Pancreas (tissue), 10 donors: Measurements from ENCODE around the gene RBM6. TPM values are rescaled to one million over a fixed set of nuclear protein-coding genes. Genes with fewer than 3 reads are reported as not detected.
"Not testable (repeated sequence)": the region's sequence is repeated elsewhere in the genome, so short reads cannot be mapped to it uniquely, and the experiment has no call there.

Source experiments
- ATAC-seq, 4 donors: fragments of 200-7000 bp; cut with Tn5 transposase; one replicate each; pipeline versions ENCODE4 v1.8.0 to v1.9.1; 2020; ENCODE audit warnings: mild to moderate bottlenecking in 4 of 4, moderate library complexity in 4 of 4
- DNase-seq, 6 donors: peaks; one replicate each; pipeline ENCODE4 v3.0.0-alpha.2; 2020
- FAIRE-seq: peaks from 2 replicates; lab custom pipeline; 2012; peaks lifted over from hg19 to GRCh38; lab: Jason Lieb, UNC
- H3K27ac ChIP-seq, 4 donors: fragments of 200-600 bp; sonication (generic); 1 replicate in 3 of 4; 2 replicates in 1 of 4; pipeline versions ENCODE4 v1.5.0 to v1.8.0; 2020
- H3K27me3 ChIP-seq, 4 donors: fragments of 200-600 bp; one replicate each; pipeline ENCODE4 v1.8.0; 2021
- H3K36me3 ChIP-seq, 3 donors: fragments of 200-600 bp; sonication (generic) in 1 of 3; one replicate each; pipeline versions ENCODE4 v1.5.0 to v1.8.0; 2020 to 2021
- H3K4me1 ChIP-seq, 3 donors: fragments of 200-600 bp; one replicate each; pipeline ENCODE4 v1.8.0; 2021
- H3K4me3 ChIP-seq, 4 donors: fragments of 200-600 bp; sonication (generic) in 2 of 4; one replicate each; pipeline versions ENCODE4 v1.5.0 to v1.8.0; 2020 to 2021
- H3K9me3 ChIP-seq, 4 donors: fragments of 200-600 bp; one replicate each; pipeline ENCODE4 v1.8.0; 2021
- WGBS, 2 donors: extraction: QIAGEN DNeasy Blood & Tissue Kit; methylation state at CpG; one replicate each; pipeline ENCODE4 v1.1.7; 2013; 5-methylcytosine and 5-hydroxymethylcytosine counted together
- intact Hi-C, 3 donors: fragments of 100-400 bp; cut with DNase I; formaldehyde crosslinking; loops; one replicate each; pipeline versions ENCODE4 v1.11.1 to v1.14.2; 2022
- polyA plus RNA-seq, 2 donors: library from polyadenylated mRNA; stranded (reverse); fragments of 200-250 nt; gene quantifications; one replicate each; pipeline ENCODE4 v1.2.3, GENCODE V29; 2013
- total RNA-seq, 6 donors: library from RNA; stranded (reverse); fragmentation: NEBNext Ultra II Directional in 4 of 6; extraction: Animal tissue kit (Norgen Biotek cat#: 25700) in 4 of 6; gene quantifications; one replicate each; pipeline versions ENCODE4 v1.2.1 to v1.2.4, GENCODE V29; 2021 to 2023
- TF ChIP-seq, protein P1 (sequence below), 4 donors: fragments of 200-600 bp; sonication (generic) in 3 of 4; IDR thresholded peaks; one replicate each; pipeline versions ENCODE4 v1.5.0 to v1.8.0; 2021; ENCODE audit warnings: antibody characterized with exemption in 4 of 4
- donor health status: healthy with polysubstance abuse.
- donor health status: DM: no; HTN: no; CAD: no; lungs with moderate emphysema.
- donor health status: DM: no; HTN: no; CAD: no.
- donor health status: control.
- donor health status: control.
- donor health status: Bipolar disorder and iron deficiency.
- donor health status: DM: yes; HTN: yes; CAD: no.
- donor health status: DM: no; HTN: no; CAD: no.
- donor health status: DM: no; HTN: no; CAD: no.
- donor health status: DM: yes; HTN: yes; CAD: no.

RBM6 gene
- total and polyA plus RNA-seq, 8 donors: 24.9 to 249 (median 43.9) TPM

DNA sequence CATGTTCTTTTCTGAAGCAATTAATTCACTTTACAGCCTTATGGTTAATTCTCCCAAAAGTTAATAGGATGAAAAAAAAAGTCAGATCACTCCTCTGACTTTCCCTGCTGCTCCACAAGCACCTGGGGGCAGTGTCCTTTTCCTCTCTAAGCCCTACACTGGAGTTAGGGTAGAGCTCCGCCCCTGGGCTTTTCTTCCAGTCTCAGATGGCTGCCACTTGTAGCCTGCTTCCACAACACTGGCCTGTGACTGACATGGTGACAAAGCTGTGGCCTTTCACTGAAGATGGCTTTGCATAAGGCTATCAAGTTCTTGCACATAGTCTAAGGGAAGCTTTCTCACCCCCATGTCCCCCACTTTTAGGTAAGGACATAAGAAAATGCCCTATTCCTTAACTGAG is 9.0 kb upstream of the RBM6 start:
- no peaks in the 10 kb centered on the region for H3K36me3 ChIP-seq
- no peak overlapping the region for H3K27ac ChIP-seq
- H3K27me3 ChIP-seq: no peaks in the 10 kb centered on the region
- 81 to 82% methylated on average over 1 of the region's 1 CpG for WGBS, 2 donors
- peaks cover 0 to 7% (median 0%) of the 10 kb centered on the region in 3 donors for H3K4me1 ChIP-seq
- DNase-seq (peak in 2 of 6 donors; percentile 42 to 51), FAIRE-seq (no peak), ATAC-seq (peak in 2 of 4 donors; percentile 21 to 33)
- TF ChIP-seq, protein P1, sequence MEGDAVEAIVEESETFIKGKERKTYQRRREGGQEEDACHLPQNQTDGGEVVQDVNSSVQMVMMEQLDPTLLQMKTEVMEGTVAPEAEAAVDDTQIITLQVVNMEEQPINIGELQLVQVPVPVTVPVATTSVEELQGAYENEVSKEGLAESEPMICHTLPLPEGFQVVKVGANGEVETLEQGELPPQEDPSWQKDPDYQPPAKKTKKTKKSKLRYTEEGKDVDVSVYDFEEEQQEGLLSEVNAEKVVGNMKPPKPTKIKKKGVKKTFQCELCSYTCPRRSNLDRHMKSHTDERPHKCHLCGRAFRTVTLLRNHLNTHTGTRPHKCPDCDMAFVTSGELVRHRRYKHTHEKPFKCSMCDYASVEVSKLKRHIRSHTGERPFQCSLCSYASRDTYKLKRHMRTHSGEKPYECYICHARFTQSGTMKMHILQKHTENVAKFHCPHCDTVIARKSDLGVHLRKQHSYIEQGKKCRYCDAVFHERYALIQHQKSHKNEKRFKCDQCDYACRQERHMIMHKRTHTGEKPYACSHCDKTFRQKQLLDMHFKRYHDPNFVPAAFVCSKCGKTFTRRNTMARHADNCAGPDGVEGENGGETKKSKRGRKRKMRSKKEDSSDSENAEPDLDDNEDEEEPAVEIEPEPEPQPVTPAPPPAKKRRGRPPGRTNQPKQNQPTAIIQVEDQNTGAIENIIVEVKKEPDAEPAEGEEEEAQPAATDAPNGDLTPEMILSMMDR (IDR thresholded peaks at IDR 0.05): no peak
- intact Hi-C loops: no loop called here
- H3K4me3 ChIP-seq: no peak overlapping the region
- H3K9me3 ChIP-seq: no peaks in the 10 kb centered on the region

DNA sequence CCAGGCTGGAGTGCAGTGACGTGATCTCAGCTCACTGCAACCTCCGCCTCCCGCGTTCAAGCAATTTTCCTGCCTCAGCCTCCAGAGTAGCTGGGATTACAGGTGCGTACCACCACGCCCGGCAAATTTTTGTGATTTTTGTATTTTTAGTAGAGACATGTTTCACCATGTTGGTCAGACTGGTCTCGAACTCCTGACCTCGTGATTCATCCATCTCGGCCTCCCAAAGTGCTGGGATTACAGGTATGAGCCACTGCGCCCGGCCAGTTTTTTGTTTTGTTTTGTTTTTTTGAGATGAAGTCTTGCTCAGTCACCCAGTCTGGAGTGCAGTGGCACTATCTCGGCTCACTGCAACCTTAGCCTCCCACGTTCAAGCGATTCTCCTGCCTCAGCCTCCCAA is 7.7 kb upstream of the RBM6 start:
- ATAC-seq, intact Hi-C loops: not testable (repeated sequence)
- WGBS, 2 donors: 91% methylated on average over 15 of the region's 15 CpGs

DNA sequence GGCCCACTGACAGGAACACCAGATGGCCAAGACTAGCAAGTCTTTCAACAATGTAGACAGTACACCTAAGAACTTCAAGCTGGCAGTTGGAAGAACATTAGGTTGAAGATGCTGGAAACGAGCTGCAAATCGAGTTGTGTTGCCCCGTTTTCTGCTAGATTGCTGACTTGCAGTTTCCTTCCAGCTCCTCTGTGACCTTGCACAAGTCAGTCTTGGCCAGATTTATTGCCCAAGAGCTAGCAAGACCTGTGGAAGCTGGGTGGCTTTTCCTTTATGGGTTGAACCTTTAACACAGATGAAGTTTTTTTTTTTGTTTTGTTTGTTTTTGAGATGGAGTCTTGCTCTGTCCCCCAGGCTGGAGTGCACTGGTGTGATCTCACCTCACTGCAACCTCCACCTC is 2.9 kb upstream of the RBM6 start:
- 19 to 21% methylated on average over 3 of the region's 3 CpGs for WGBS, 2 donors
- no peaks in the 10 kb centered on the region for H3K27me3 ChIP-seq
- no peak overlapping the region for H3K4me3 ChIP-seq
- TF ChIP-seq, protein P1 (IDR thresholded peaks at IDR 0.05): no peak
- intact Hi-C loops: no loop called here
- H3K27ac ChIP-seq: no peak overlapping the region
- no peaks in the 10 kb centered on the region for H3K36me3 ChIP-seq
- no peaks in the 10 kb centered on the region for H3K9me3 ChIP-seq
- no peak for ATAC-seq
- no peak for FAIRE-seq
- peaks cover 0 to 8% (median 5%) of the 10 kb centered on the region in 3 donors for H3K4me1 ChIP-seq
- DNase-seq: no peak

More for the DNA sequence above, 7.7 kb upstream of the RBM6 start:
- H3K4me1 ChIP-seq, H3K4me3 ChIP-seq, FAIRE-seq, H3K36me3 ChIP-seq, DNase-seq, H3K27ac ChIP-seq, H3K9me3 ChIP-seq, H3K27me3 ChIP-seq: not testable (repeated sequence)

DNA sequence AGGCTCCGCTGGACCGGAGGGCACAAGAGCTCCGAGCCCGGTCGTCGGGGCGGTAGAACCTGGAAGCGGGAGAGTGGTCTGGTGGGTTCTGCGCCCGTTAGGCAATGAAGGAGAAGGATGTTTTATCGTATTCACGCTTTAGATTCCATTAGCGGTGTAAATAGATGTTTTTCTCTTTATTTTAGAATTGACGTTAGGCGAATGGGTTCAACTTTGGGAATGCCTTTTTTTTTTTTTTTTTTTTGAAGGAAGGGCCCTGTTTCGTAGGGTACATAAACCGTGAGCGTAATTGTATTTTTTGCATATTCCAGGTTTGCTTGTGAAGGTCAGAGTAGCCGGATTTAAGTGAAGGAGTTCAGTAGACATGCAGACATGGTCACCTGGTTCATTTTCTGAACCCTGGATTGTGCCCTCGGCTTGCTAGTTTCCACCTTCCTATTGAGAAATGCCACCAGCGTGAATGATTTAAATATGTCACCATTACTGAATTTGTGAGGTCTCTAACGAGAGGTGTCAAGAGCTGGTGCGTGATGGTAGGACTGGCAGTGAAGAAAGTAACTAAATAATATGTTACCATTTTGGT is 808 bp downstream of the RBM6 start:
- WGBS, 2 donors: 4% methylated on average over 23 of the region's 23 CpGs
- Histone ChIP-seq H3K4me3 (peak overlapping the region; percentile 65 to 96 (median 82)), H3K27ac (peak overlapping the region; percentile 83 to 92 (median 88)), H3K27me3 (no peaks in the 10 kb centered on the region), H3K4me1 (peaks cover 0 to 8% (median 5%) of the 10 kb centered on the region in 3 donors), H3K36me3 (no peaks in the 10 kb centered on the region), H3K9me3 (no peaks in the 10 kb centered on the region)
- DNase-seq: no peak
- TF ChIP-seq, protein P1 (IDR thresholded peaks at IDR 0.05): no peak
- FAIRE-seq: no peak
- intact Hi-C loops: no loop called here
- no peak for ATAC-seq

DNA sequence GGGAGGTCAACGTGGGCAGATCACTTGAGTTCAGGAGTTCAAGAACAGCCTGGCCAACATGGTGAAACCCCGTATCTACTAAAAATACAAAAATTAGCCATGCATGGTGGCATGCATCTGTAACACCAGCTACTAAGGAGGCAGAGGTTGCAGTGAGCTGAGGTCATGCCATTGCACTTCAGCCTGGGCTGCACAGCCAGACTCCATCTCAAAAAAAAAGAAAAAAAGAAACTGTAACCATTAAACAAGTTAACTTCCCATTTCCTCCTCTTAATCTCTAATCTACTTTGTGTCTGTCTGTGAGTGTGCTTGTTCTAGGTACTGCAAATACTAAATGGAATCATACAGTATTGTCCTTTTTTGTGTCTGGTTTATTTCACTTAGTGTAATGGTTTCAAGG is 2.7 kb downstream of the RBM6 start:
- DNase-seq (no peak), FAIRE-seq (no peak), ATAC-seq (no peak)
- TF ChIP-seq, protein P1 (IDR thresholded peaks at IDR 0.05): no peak
- Histone ChIP-seq H3K9me3 (no peaks in the 10 kb centered on the region), H3K27me3 (no peaks in the 10 kb centered on the region), H3K4me3 (no peak overlapping the region), H3K27ac (no peak overlapping the region), H3K36me3 (no peaks in the 10 kb centered on the region), H3K4me1 (peaks cover 0 to 8% (median 5%) of the 10 kb centered on the region in 3 donors)
- intact Hi-C loops: no loop called here
- WGBS, 2 donors: 74 to 80% methylated on average over 2 of the region's 2 CpGs
